Measurements from ENCODE around the gene MAPK13.
A peak's percentile ranks its signal among the peaks of the same experiment; 100 is the strongest.

DNA sequence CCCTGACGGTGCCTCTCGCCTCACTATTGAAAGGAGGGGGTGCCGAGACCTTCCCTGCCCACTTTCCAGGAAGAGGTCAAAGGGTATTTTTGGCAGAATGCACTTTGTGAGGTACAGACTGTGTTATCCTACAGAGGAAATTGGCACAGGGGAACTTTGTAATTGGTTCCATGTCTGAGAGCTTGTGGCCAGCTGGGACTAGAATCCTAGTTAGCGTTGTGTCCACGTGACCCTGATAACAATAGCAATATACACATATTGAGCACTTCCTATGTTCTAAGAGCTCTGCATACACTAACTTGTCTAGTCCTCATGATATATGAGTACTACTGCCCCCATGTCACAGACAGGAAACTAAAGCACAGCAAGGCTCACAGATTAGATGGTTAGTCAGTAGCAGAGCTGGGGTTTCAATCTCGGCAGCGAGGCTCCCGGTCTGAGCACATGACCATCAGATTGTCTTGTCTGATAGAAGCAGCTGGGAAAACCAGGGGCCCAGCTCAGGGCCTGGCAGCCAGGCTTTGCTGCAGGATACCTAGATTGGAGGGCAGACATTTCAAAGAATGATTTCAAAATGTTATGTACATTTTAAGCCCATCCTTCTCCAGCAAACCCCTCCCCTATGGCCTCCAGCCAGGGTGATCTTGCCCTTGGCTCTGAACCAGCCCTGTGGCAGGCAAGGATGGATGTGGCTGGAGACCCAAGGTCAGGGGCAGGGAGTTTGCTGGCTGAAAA is 1.4 kb downstream of the MAPK13 start:
- TF ChIP-seq TAF1 (IDR thresholded peaks at IDR 0.05; ENCODE audit: low read depth) (no peak), RAD21 (IDR thresholded peaks at IDR 0.05; ENCODE audit: low read depth) (no peak), CREB1 (IDR thresholded peaks at IDR 0.05; ENCODE audit: low read depth) (no peak), NFIC (IDR thresholded peaks at IDR 0.05) (peak; percentile 58), MAX (IDR thresholded peaks at IDR 0.05) (no peak), FOXM1 (IDR thresholded peaks at IDR 0.05; ENCODE audit: borderline replicate concordance, low read depth) (no peak), EGR1 (IDR thresholded peaks at IDR 0.05) (no peak), TCF12 (IDR thresholded peaks at IDR 0.05; ENCODE audit: low read depth) (no peak), YY1 (IDR thresholded peaks at IDR 0.05; ENCODE audit: low read depth) (no peak), EP300 (IDR thresholded peaks at IDR 0.05; ENCODE audit: borderline replicate concordance) (no peak), TEAD4 (IDR thresholded peaks at IDR 0.05) (no peak), ZBTB7A (IDR thresholded peaks at IDR 0.05; ENCODE audit: low read depth) (no peak)
- TF ChIP-seq, protein P1, sequence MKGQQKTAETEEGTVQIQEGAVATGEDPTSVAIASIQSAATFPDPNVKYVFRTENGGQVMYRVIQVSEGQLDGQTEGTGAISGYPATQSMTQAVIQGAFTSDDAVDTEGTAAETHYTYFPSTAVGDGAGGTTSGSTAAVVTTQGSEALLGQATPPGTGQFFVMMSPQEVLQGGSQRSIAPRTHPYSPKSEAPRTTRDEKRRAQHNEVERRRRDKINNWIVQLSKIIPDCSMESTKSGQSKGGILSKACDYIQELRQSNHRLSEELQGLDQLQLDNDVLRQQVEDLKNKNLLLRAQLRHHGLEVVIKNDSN (IDR thresholded peaks at IDR 0.05): no peak
- TF ChIP-seq, protein P2, sequence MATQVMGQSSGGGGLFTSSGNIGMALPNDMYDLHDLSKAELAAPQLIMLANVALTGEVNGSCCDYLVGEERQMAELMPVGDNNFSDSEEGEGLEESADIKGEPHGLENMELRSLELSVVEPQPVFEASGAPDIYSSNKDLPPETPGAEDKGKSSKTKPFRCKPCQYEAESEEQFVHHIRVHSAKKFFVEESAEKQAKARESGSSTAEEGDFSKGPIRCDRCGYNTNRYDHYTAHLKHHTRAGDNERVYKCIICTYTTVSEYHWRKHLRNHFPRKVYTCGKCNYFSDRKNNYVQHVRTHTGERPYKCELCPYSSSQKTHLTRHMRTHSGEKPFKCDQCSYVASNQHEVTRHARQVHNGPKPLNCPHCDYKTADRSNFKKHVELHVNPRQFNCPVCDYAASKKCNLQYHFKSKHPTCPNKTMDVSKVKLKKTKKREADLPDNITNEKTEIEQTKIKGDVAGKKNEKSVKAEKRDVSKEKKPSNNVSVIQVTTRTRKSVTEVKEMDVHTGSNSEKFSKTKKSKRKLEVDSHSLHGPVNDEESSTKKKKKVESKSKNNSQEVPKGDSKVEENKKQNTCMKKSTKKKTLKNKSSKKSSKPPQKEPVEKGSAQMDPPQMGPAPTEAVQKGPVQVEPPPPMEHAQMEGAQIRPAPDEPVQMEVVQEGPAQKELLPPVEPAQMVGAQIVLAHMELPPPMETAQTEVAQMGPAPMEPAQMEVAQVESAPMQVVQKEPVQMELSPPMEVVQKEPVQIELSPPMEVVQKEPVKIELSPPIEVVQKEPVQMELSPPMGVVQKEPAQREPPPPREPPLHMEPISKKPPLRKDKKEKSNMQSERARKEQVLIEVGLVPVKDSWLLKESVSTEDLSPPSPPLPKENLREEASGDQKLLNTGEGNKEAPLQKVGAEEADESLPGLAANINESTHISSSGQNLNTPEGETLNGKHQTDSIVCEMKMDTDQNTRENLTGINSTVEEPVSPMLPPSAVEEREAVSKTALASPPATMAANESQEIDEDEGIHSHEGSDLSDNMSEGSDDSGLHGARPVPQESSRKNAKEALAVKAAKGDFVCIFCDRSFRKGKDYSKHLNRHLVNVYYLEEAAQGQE (IDR thresholded peaks at IDR 0.05; ENCODE audit: low read depth): no peak
